ENCODE results near the gene TULP4.
"Not testable (repeated sequence)": the region's sequence is repeated elsewhere in the genome, so short reads cannot be mapped to it uniquely, and the experiment has no call there.

Gene TULP4

GRCh38 chr6:158431036-158431435 lies 118.8 kb downstream of the TULP4 start:
- no peak for DNase-seq

GRCh38 chr6:158431560-158431959 lies 119.3 kb downstream of the TULP4 start:
- no peak for DNase-seq

- DNase-seq = no peak
Measured at GRCh38 chr6:158437571-158437970, 125.3 kb downstream of the TULP4 start.

GRCh38 chr6:158438226-158438625 lies 126.0 kb downstream of the TULP4 start:
- no peak for DNase-seq

GRCh38 chr6:158439255-158439654 lies 127.0 kb downstream of the TULP4 start:
- no peak for DNase-seq

GRCh38 chr6:158441716-158442215 lies 129.5 kb downstream of the TULP4 start:
- DNase-seq = no peak

GRCh38 chr6:158442306-158442705 lies 130.0 kb downstream of the TULP4 start:
- no peak for DNase-seq

GRCh38 chr6:158445426-158446085 lies 133.3 kb downstream of the TULP4 start:
- no peak for DNase-seq

- DNase-seq = no peak
Measured at GRCh38 chr6:158448856-158449255, 136.6 kb downstream of the TULP4 start.

GRCh38 chr6:158452191-158452590 lies 139.9 kb downstream of the TULP4 start:
- DNase-seq = no peak

GRCh38 chr6:158457131-158457530 lies 144.9 kb downstream of the TULP4 start:
- DNase-seq = no peak

GRCh38 chr6:158457616-158458278 lies 145.5 kb downstream of the TULP4 start:
- DNase-seq = no peak

- DNase-seq = no peak
Measured at GRCh38 chr6:158459726-158460125, 147.5 kb downstream of the TULP4 start.

- no peak for DNase-seq
Measured at GRCh38 chr6:158460602-158461169, 148.4 kb downstream of the TULP4 start.

- no peak for DNase-seq
Measured at GRCh38 chr6:158461954-158462353, 149.7 kb downstream of the TULP4 start.

- no peak for DNase-seq
Measured at GRCh38 chr6:158464483-158464882, 152.2 kb downstream of the TULP4 start.

GRCh38 chr6:158465257-158465656 lies 153.0 kb downstream of the TULP4 start:
- DNase-seq = no peak

GRCh38 chr6:158465747-158466146 lies 153.5 kb downstream of the TULP4 start:
- DNase-seq = no peak

GRCh38 chr6:158467923-158468322 lies 155.7 kb downstream of the TULP4 start:
- no peak for DNase-seq

GRCh38 chr6:158468666-158469065 lies 156.4 kb downstream of the TULP4 start:
- DNase-seq = no peak

- not testable (repeated sequence) for DNase-seq
Measured at GRCh38 chr6:158470023-158470422, 157.8 kb downstream of the TULP4 start.

GRCh38 chr6:158471339-158471738 lies 159.1 kb downstream of the TULP4 start:
- DNase-seq = no peak

- DNase-seq = no peak
Measured at GRCh38 chr6:158472447-158472846, 160.2 kb downstream of the TULP4 start.

- peak in 1 of 2 experiments; percentile 3 for DNase-seq
Measured at GRCh38 chr6:158474961-158475343, 162.7 kb downstream of the TULP4 start.

All from SW 1271 (cell line).